SK-N-MC (cell line): ENCODE measurements around the gene PPARA.

Experiments
- DNase-seq: peaks from one replicate; pipeline ENCODE4 v3.0.0-alpha.2; 2011; ENCODE audit warnings: low read depth, low spot score
- H3K27ac ChIP-seq: fragments of 200-600 bp; sonication (generic); 2 replicates; pipeline ENCODE4 v1.5.1; 2016; ENCODE audit warnings: mixed run types
- H3K36me3 ChIP-seq: fragments of 200-600 bp; sonication (generic); 2 replicates; pipeline ENCODE4 v1.6.1; 2017; ENCODE audit warnings: antibody characterized with exemption, low read length, mixed read lengths; ENCODE audit not compliant: insufficient read depth
- H3K4me3 ChIP-seq: fragments of 200-600 bp; sonication (generic); 2 replicates; pipeline ENCODE4 v1.5.1; 2016
- H3K9ac ChIP-seq: fragments of 200-600 bp; sonication (generic); 2 replicates; pipeline ENCODE4 v1.8.0; 2017; ENCODE audit warnings: mixed run types, mixed read lengths; ENCODE audit not compliant: insufficient read length
- H3K9me3 ChIP-seq: fragments of 200-600 bp; sonication (generic); 2 replicates; pipeline ENCODE4 v1.6.1; 2017; ENCODE audit warnings: low read depth, mild to moderate bottlenecking, antibody characterized with exemption, low read length, moderate library complexity, mixed read lengths
- EZH2 ChIP-seq: fragments of 200-600 bp; sonication (generic); IDR thresholded peaks from one replicate; pipeline ENCODE4 v1.6.1; 2017; ENCODE audit warnings: antibody characterized with exemption
- FOXP2 ChIP-seq: optimal IDR thresholded peaks from 2 replicates; pipeline ENCODE3; 2011; ENCODE audit warnings: mild to moderate bottlenecking, moderate library complexity; ENCODE audit not compliant: insufficient read depth; ENCODE audit errors: extremely low read length, control extremely low read depth
- POLR2AphosphoS5 ChIP-seq: IDR thresholded peaks from 2 replicates; pipeline ENCODE4 v1.6.1; 2012; ENCODE audit warnings: mild to moderate bottlenecking, low read depth, low read length, borderline replicate concordance

PPARA gene

DNA sequence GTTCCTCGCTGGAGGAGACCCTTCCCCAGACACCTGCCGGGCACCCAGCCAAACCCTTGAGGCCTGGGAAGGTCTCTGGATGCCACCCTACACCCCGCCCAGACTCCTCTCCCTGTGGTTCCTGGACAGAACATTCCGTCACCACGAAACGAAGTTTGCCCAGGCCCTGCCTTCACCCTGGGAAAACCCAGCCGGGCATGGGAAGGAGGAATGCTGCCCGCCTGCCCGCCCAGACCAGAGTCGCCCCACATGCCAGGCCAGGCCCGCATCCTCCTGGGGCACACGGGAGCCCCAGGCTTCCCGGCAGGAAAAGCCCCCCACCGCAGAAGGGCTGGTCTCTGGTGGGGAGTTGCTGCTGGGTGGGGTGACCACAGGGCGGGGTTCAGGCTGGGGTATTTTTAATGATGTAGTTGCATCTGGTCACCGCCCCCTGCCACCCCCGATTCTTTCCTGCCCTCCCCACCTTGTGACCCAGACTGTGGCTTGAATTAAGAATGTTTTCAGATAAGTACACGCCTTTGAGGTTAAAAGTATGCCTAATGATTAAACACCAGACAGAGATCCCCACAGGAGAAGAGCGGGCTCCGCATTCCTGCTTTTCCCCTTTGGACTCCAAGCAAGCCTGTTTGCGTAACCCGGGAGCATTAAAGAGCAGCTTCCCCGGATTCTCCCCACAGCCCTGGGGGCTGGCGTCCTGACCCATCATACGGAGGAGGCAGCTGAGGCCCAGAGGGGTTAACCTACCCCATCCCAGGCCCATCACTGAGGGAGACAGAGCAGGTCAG is 44.6 kb upstream of the PPARA start:
- peak overlapping the region; percentile 54 for H3K27ac ChIP-seq
- peaks cover 85% of the 10 kb centered on the region for H3K36me3 ChIP-seq
- TF ChIP-seq EZH2 (no peak), POLR2AphosphoS5 (no peak), FOXP2 (no peak)
- DNase-seq = no peak
- H3K4me3 ChIP-seq = no peak overlapping the region
- H3K9me3 ChIP-seq = no peaks in the 10 kb centered on the region
- no peak overlapping the region for H3K9ac ChIP-seq

- no peak overlapping the region for H3K9ac ChIP-seq
- no peak overlapping the region for H3K4me3 ChIP-seq
- H3K9me3 ChIP-seq = no peaks in the 10 kb centered on the region
- DNase-seq = no peak
- peaks cover 82% of the 10 kb centered on the region for H3K36me3 ChIP-seq
- H3K27ac ChIP-seq = peak overlapping the region; percentile 54
- TF ChIP-seq POLR2AphosphoS5 (no peak), EZH2 (no peak), FOXP2 (no peak)
Observed at GRCh38 chr22:46106279-46107022, 43.9 kb upstream of the PPARA start.

GRCh38 chr22:46107089-46107664 is 43.1 kb upstream of the PPARA start:
- Histone ChIP-seq H3K36me3 (peaks cover 81% of the 10 kb centered on the region), H3K9me3 (no peaks in the 10 kb centered on the region), H3K9ac (no peak overlapping the region), H3K27ac (peak overlapping the region; percentile 54), H3K4me3 (no peak overlapping the region)
- TF ChIP-seq POLR2AphosphoS5 (no peak), FOXP2 (no peak), EZH2 (no peak)
- DNase-seq = no peak

GRCh38 chr22:46107753-46108563 is 42.4 kb upstream of the PPARA start:
- Histone ChIP-seq H3K9me3 (no peaks in the 10 kb centered on the region), H3K9ac (no peak overlapping the region), H3K4me3 (no peak overlapping the region), H3K36me3 (peaks cover 78% of the 10 kb centered on the region), H3K27ac (peak overlapping the region; percentile 54)
- no peak for DNase-seq
- no peak for TF ChIP-seq FOXP2
- peak; percentile 23 for TF ChIP-seq POLR2AphosphoS5
- no peak for TF ChIP-seq EZH2

DNA sequence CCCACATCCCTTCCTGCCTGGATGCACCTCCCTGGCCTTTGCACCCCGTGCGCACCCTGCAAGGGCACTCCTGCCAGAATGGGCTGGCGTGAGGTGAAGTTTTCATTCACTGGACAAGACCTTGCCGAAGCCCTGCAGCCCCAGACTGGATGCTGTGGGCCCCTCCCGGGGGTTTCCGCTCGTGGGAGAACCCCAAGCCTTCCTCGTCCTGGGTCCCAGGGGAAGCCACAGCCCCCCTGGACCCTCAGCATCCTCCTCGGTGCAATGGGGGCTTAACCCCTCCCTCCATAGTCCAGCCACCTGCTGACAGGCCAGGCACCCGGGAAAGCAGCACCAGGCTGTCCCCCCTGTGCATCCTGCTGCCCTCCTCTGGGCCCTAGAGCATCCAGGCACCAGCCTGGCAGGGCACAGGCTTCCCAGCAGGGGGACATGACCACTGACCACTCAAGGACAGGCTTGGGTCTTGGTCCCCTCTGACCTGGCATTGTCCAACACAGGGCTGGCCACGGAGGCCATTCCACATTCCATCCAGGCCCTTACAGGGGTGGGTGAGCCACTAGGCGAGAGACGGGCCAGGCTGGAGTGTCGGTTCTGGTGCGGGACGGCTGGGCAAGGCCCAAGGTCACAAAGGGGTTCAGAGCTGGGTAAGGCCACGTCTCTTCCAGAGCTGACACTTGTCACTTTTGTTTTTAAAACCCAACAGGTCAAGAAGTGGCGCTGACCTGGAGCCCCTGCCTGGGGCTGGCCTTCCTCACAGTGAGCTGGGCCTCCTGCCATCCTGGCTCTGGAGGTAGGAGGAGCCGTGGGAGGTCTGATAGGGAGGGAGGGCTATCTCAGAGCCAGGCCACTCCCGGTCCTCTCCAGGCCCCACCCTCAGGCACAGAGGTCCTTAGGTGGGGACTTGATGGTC is 41.5 kb upstream of the PPARA start:
- H3K36me3 ChIP-seq = peaks cover 74% of the 10 kb centered on the region
- TF ChIP-seq POLR2AphosphoS5 (peak; percentile 5; the same call in 1 of the 2 replicates), EZH2 (no peak), FOXP2 (no peak)
- H3K27ac ChIP-seq = peak overlapping the region; percentile 62; the same call in 1 of the 2 replicates
- no peak for DNase-seq
- H3K4me3 ChIP-seq = no peak overlapping the region
- no peaks in the 10 kb centered on the region for H3K9me3 ChIP-seq
- no peak overlapping the region for H3K9ac ChIP-seq

DNA sequence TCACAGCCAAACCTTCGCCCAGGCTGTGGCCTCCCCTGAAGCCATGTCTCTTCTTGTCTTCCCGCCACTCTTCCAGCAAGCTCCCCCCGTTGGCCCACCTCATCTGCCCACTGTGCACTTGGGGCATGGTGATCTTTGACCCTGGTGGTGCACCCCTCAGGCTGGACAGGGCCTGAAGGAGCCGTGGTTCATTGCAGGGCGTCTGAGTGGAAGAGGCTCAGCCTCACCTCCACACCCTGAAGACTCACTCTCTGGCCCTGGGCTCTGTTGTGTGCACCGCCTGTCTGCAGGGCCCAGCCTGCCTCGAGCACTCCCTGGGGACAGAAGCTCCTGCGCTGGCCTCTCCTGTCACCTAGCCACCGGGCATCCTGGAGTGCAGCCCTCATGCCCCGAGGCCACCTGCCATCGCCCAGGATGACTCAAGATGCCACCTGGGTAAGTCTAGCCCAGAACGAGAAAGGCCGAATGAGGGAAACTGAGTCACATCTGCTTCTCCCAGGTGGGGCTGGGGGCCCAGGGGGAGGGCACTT is 40.8 kb upstream of the PPARA start:
- H3K27ac ChIP-seq = peak overlapping the region; percentile 62
- H3K9me3 ChIP-seq = no peaks in the 10 kb centered on the region
- H3K9ac ChIP-seq = no peak overlapping the region
- TF ChIP-seq POLR2AphosphoS5 (peak; percentile 11; the same call in 1 of the 2 replicates), EZH2 (no peak), FOXP2 (no peak)
- no peak overlapping the region for H3K4me3 ChIP-seq
- DNase-seq = no peak
- peaks cover 71% of the 10 kb centered on the region for H3K36me3 ChIP-seq

- Histone ChIP-seq H3K9me3 (no peaks in the 10 kb centered on the region), H3K4me3 (no peak overlapping the region), H3K27ac (peak overlapping the region; percentile 54), H3K36me3 (peaks cover 64% of the 10 kb centered on the region), H3K9ac (no peak overlapping the region)
- TF ChIP-seq POLR2AphosphoS5 (no peak), EZH2 (no peak), FOXP2 (no peak)
- no peak for DNase-seq
Observed at GRCh38 chr22:46110215-46110614, 40.1 kb upstream of the PPARA start.
